Measurements from ENCODE around the gene TRABD2B. TPM values are rescaled to one million over a fixed set of nuclear protein-coding genes. Genes with fewer than 3 reads are reported as not detected.

Gene TRABD2B
- polyA plus RNA-seq, 6 donors from 2014 or later, result not detected

- Mint-ChIP-seq H3K27ac (no peak overlapping the region), H3K9me3 (peaks cover 0 to 6% (median 0%) of the 10 kb centered on the region in 7 donors), H3K27me3 (peaks cover 3 to 27% (median 9%) of the 10 kb centered on the region in 3 donors), H3K4me1 (no peaks in the 10 kb centered on the region), H3K36me3 (no peaks in the 10 kb centered on the region), H3K4me3 (no peak overlapping the region)
- no peak for DNase-seq
- ATAC-seq (ENCODE audit: low read depth in 2 of 2), result no peak
These were observed 219.9 kb downstream of the TRABD2B start for GRCh38 chr1:47777322-47777721.

DNA sequence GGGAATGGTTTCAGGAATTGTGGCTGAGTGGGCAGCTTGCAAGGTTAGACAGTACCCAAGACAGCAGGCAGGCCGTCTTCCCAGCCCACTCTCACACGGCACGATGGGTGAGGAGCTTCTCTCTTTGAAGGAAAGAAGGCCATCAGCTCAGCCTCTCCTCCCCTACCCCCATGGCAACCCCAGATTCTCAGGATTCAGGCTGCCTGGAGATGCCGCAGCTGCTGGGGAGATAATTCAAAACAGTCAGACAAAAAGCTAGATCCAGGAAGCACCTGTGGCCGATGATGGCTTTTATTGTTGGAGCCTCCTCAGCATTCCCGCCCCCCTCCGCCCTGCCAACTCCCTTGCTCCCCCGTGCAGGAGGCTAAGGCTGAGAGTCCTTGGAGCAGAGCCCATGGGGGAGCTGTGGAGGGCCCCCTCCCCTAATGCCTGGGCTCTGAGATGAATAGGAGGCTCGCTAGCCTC is 220.5 kb downstream of the TRABD2B start:
- ATAC-seq (ENCODE audit: low read depth in 2 of 2) (no peak), DNase-seq (no peak)
- Mint-ChIP-seq H3K27me3 (peaks cover 3 to 25% (median 14%) of the 10 kb centered on the region in 3 donors), H3K4me3 (no peak overlapping the region), H3K4me1 (no peaks in the 10 kb centered on the region), H3K36me3 (no peaks in the 10 kb centered on the region), H3K27ac (no peak overlapping the region), H3K9me3 (peaks cover 0 to 6% (median 0%) of the 10 kb centered on the region in 7 donors)

DNA sequence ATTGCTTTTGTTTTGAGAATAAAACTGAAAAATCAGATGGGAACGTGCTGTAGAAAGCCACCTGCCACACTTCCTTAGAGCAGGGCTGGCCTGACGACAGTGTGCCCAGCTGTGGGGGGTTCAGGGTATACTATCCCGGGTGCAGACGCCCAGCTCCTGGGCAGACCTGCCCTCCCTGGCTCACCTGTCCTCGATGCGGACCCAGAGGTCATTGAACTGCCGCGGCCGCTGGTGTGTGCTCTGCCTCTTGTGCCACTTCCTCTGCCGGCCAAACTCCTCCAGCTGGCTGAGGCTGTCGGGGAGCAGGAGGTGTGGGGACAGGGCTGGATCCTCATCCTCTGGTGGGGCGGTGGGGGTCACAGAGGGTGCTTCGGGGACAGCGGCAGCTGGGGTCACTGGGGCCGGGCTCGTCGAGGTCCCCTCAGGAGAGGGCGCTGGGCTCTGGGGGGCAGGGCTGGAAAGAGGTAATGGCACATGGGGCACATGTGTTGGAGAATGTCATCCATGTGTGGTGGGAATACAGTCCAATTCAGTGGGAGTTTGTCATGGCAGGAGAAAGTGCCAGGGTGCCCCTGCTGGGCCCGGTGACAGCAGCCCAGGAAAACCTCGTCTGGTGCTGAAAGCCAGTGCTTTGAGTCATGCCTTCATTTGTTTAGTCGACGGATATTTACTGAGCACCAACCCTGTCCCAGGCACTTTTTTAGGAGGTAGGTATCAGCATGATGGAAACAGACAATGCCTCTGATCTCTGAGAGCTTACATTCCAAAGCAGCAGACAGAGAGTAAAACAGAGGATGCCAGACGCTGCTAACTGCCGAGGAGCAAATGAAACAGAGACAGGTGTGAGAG is 222.0 kb downstream of the TRABD2B start:
- Mint-ChIP-seq H3K4me1 (no peaks in the 10 kb centered on the region), H3K9me3 (peaks cover 0 to 6% (median 0%) of the 10 kb centered on the region in 7 donors), H3K27ac (no peak overlapping the region), H3K4me3 (no peak overlapping the region), H3K36me3 (no peaks in the 10 kb centered on the region), H3K27me3 (peaks cover 3 to 28% (median 17%) of the 10 kb centered on the region in 3 donors)
- no peak for ATAC-seq (ENCODE audit: low read depth in 2 of 2)
- no peak for DNase-seq

DNA sequence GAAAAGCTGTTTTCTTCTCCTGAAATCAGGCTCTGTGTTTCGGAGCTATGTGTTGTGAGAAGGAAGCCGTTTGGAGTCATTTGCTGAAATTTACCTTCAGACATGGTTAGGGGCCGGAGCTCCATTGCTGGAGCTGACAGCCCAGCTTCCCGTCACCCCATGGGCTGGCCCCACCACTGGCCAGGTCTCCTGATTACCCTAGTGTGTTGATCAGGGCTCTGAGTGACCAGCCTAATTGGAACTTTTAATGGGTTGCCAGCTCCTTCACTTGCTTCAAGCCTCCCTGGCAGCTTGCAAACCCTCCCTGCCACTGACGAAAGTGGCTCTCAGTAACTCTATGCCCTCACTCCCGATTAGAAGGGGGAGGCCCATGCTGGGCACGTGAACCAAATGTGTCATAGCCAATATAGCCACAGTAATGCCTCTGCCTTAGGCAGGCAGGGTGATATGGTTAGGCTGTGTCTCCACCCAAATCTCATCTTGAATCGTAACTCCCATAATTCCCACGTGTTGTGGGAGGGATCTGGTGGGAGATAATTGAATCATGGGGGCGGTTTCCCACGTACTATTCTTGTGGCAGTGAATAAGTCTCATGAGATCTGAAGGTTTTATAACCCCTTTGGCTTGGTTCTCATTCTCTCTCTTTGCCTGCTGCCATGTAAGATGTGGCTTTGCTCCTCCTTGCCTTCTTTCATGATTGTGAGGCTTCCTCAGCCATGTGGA is 224.1 kb downstream of the TRABD2B start:
- no peak overlapping the region for H3K4me3 Mint-ChIP-seq
- H3K4me1 Mint-ChIP-seq, result no peaks in the 10 kb centered on the region
- no peak overlapping the region for H3K27ac Mint-ChIP-seq
- H3K9me3 Mint-ChIP-seq, result peaks cover 0 to 6% (median 0%) of the 10 kb centered on the region in 7 donors
- peaks cover 3 to 25% (median 13%) of the 10 kb centered on the region in 3 donors for H3K27me3 Mint-ChIP-seq
- no peak for ATAC-seq (ENCODE audit: low read depth in 2 of 2)
- DNase-seq, result no peak
- no peaks in the 10 kb centered on the region for H3K36me3 Mint-ChIP-seq

GRCh38 chr1:47772281-47772680 is 224.9 kb downstream of the TRABD2B start:
- Mint-ChIP-seq H3K27me3 (peaks cover 3 to 18% (median 7%) of the 10 kb centered on the region in 3 donors), H3K9me3 (peaks cover 0 to 6% (median 0%) of the 10 kb centered on the region in 7 donors), H3K36me3 (no peaks in the 10 kb centered on the region), H3K4me3 (no peak overlapping the region), H3K4me1 (no peaks in the 10 kb centered on the region), H3K27ac (no peak overlapping the region)
- DNase-seq, result no peak
- ATAC-seq (ENCODE audit: low read depth in 2 of 2), result no peak

DNA sequence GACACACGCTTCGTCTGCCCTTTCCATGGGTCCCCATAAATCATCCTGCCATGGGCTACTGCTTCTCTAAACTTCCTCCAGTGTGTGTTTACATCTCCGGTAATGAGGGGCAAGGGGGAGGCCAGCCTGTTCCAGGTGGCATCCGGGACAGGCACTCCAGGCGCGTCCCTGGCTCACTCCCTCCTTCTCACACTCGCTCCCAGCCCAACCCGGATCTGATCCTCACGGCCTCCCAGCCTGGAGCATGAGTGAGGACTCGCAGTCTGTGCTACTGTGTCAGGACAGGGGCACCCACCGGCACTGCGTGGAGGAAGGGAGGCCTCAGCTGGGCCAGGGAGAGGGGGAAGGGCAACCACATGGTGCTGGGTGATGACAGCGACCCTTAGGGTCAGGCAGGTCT is 225.4 kb downstream of the TRABD2B start:
- no peak for ATAC-seq (ENCODE audit: low read depth in 2 of 2)
- DNase-seq, result no peak
- Mint-ChIP-seq H3K9me3 (peaks cover 0 to 6% (median 0%) of the 10 kb centered on the region in 7 donors), H3K4me3 (no peak overlapping the region), H3K4me1 (no peaks in the 10 kb centered on the region), H3K36me3 (no peaks in the 10 kb centered on the region), H3K27me3 (peaks cover 3 to 21% (median 7%) of the 10 kb centered on the region in 3 donors), H3K27ac (no peak overlapping the region)

DNA sequence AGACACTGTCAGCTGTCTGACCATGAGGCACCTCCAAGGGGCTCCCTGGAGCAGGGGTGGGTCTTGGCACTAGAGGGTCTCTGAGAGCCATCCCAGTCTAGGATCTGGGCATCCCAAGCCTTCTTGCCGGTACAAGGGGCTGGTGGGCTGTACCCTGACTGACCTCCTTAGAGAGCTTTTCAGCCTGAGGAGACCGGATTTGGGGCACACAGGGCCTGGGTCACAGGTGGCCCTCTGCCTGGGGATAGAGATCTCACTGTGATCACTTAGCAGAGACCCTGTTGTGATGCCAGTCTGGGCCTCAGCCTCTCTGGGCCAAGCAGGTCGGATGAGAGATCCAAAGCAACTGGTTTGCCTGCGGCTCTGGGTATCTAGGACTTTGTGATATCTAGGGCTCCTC is 227.2 kb downstream of the TRABD2B start:
- no peak for DNase-seq
- H3K4me1 Mint-ChIP-seq, result no peaks in the 10 kb centered on the region
- H3K27ac Mint-ChIP-seq, result no peak overlapping the region
- no peak for ATAC-seq (ENCODE audit: low read depth in 2 of 2)
- H3K27me3 Mint-ChIP-seq, result peaks cover 3 to 18% (median 7%) of the 10 kb centered on the region in 3 donors
- H3K9me3 Mint-ChIP-seq, result peaks cover 0 to 6% (median 0%) of the 10 kb centered on the region in 7 donors
- H3K36me3 Mint-ChIP-seq, result no peaks in the 10 kb centered on the region
- no peak overlapping the region for H3K4me3 Mint-ChIP-seq

- Mint-ChIP-seq H3K9me3 (peaks cover 0 to 6% (median 0%) of the 10 kb centered on the region in 7 donors), H3K4me1 (no peaks in the 10 kb centered on the region), H3K36me3 (no peaks in the 10 kb centered on the region), H3K27me3 (peaks cover 3 to 18% (median 7%) of the 10 kb centered on the region in 3 donors), H3K27ac (no peak overlapping the region), H3K4me3 (no peak overlapping the region)
- no peak for ATAC-seq (ENCODE audit: low read depth in 2 of 2)
- DNase-seq, result no peak
These were observed 227.9 kb downstream of the TRABD2B start for GRCh38 chr1:47769295-47769694.

DNA sequence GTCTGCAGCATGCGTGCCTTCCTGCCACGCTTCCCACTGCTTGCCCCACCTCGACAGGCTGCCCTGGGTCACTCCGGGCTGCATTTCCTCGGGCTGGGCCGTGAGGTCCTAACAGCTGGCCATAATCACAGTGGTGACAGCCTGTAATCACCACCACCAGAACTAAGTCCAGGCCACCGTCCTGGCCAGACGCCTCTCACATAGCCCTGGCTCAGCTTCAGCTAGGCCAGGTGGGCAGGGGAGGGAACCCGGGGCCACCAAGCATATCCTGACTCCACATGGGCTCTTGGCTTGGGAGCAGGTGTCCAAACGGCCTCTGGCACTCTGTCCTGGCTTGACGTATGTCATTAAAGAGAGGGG is 229.5 kb downstream of the TRABD2B start:
- ATAC-seq (ENCODE audit: low read depth in 2 of 2) (no peak), DNase-seq (no peak)
- no peaks in the 10 kb centered on the region for H3K36me3 Mint-ChIP-seq
- peaks cover 5 to 18% (median 7%) of the 10 kb centered on the region in 3 donors for H3K27me3 Mint-ChIP-seq
- no peak overlapping the region for H3K4me3 Mint-ChIP-seq
- no peaks in the 10 kb centered on the region for H3K4me1 Mint-ChIP-seq
- H3K27ac Mint-ChIP-seq, result no peak overlapping the region
- H3K9me3 Mint-ChIP-seq, result no peaks in the 10 kb centered on the region

GRCh38 chr1:47766832-47767740 is 230.1 kb downstream of the TRABD2B start:
- H3K9me3 Mint-ChIP-seq, result no peaks in the 10 kb centered on the region
- H3K36me3 Mint-ChIP-seq, result no peaks in the 10 kb centered on the region
- H3K27me3 Mint-ChIP-seq, result peaks cover 5 to 21% (median 7%) of the 10 kb centered on the region in 3 donors
- peak overlapping the region in 1 of 8 donors; percentile 71 for H3K4me3 Mint-ChIP-seq
- peak overlapping the region in 1 of 6 donors; percentile 8 for H3K27ac Mint-ChIP-seq
- ATAC-seq (ENCODE audit: low read depth in 2 of 2), result no peak
- DNase-seq, result no peak
- no peaks in the 10 kb centered on the region for H3K4me1 Mint-ChIP-seq

DNA sequence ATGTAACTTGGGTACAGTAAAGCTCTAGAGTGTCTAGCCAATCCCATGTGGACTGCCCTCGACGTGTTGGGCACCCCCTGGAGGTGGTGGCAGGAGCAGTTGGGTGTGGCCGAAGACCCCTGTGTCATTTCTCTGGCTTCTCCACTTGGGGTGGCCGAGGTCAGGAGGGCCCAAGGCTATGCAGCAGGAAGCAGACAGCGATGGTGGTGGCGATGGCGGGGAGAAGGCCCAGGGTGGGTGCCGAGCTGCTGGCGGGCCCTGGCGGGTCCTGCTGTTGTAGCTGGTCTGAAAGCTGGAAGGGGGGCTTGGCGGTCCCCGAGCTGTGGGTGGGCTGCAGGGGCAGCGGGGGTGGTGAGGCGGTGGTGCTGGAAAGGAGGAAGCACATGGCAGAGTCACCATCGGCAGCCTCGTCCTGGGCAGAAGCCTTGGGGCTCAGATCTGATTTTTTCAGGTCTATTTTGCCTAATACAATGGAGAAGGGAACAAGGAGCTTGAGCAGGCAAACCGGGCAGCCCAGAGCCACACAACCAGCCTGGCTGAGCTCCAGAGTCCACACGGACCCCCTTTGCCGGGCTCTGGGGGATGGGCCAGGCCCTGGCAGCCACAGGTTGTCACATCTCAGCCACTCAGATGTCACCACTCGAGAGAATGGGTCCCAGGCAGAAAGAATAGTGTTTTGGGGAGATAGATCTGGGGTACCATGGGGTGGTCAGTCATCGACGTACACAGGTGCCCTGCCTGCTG is 231.3 kb downstream of the TRABD2B start:
- Mint-ChIP-seq H3K9me3 (no peaks in the 10 kb centered on the region), H3K4me3 (no peak overlapping the region), H3K27me3 (peaks cover 5 to 18% (median 7%) of the 10 kb centered on the region in 3 donors), H3K27ac (no peak overlapping the region), H3K36me3 (no peaks in the 10 kb centered on the region), H3K4me1 (no peaks in the 10 kb centered on the region)
- DNase-seq (no peak), ATAC-seq (ENCODE audit: low read depth in 2 of 2) (no peak)

DNA sequence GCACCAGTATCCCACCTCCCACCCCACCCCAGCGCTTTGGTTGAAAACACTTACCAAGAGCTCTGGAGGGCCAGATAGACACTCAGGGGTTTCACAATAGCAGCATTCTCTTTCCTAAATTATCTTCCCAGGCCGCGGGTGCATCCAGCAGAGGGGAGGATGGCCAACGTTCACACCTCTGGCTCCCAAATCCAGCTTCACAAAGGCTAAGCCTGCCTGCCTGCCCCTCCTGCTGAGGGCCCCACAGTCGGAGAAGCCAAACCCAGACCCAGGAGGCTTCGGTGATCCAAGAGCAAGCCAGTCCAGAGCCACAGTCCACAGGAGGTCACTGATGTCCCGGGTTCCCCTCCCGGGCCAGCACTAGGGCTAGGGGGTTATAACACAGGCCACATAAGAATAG is 231.9 kb downstream of the TRABD2B start:
- no peaks in the 10 kb centered on the region for H3K9me3 Mint-ChIP-seq
- ATAC-seq (ENCODE audit: low read depth in 2 of 2), result no peak
- no peaks in the 10 kb centered on the region for H3K4me1 Mint-ChIP-seq
- H3K27me3 Mint-ChIP-seq, result peaks cover 5 to 18% (median 7%) of the 10 kb centered on the region in 3 donors
- H3K27ac Mint-ChIP-seq, result peak overlapping the region in 1 of 6 donors; percentile 83
- DNase-seq, result no peak
- no peaks in the 10 kb centered on the region for H3K36me3 Mint-ChIP-seq
- no peak overlapping the region for H3K4me3 Mint-ChIP-seq
